GM20000 (cell line): ENCODE data around the gene RAB7A.

Experiments
- DNase-seq: peaks from one replicate; pipeline ENCODE4 v3.0.0; 2012; ENCODE audit warnings: low spot score
- TF ChIP-seq, protein P1 (sequence below): IDR thresholded peaks from 2 replicates; pipeline ENCODE4 v1.5.1; 2012; ENCODE audit warnings: mild to moderate bottlenecking, control low read depth; ENCODE audit errors: extremely low read depth, missing control alignments

Gene RAB7A

DNA sequence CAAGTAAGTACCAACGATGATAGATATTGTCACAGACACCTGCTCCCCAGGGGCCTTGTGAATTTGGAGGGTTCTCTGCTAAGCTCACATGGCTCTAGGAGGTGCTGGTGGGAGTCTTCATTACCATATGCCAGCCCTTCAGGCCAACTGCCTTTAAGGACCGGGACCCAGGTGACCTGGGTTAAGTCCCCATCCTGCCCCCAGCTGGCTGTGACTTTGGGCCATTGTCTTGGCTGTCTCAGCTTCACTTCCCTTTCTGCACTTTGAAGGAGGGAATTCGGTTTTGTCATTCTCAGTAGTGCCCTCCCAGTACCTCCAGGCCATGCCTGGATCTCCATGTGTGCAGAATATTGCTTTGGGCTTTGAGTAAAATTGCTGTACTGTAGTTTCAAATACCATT is 80.6 kb downstream of the RAB7A start:
- DNase-seq = no peak
- TF ChIP-seq, protein P1, sequence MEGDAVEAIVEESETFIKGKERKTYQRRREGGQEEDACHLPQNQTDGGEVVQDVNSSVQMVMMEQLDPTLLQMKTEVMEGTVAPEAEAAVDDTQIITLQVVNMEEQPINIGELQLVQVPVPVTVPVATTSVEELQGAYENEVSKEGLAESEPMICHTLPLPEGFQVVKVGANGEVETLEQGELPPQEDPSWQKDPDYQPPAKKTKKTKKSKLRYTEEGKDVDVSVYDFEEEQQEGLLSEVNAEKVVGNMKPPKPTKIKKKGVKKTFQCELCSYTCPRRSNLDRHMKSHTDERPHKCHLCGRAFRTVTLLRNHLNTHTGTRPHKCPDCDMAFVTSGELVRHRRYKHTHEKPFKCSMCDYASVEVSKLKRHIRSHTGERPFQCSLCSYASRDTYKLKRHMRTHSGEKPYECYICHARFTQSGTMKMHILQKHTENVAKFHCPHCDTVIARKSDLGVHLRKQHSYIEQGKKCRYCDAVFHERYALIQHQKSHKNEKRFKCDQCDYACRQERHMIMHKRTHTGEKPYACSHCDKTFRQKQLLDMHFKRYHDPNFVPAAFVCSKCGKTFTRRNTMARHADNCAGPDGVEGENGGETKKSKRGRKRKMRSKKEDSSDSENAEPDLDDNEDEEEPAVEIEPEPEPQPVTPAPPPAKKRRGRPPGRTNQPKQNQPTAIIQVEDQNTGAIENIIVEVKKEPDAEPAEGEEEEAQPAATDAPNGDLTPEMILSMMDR = no peak

DNA sequence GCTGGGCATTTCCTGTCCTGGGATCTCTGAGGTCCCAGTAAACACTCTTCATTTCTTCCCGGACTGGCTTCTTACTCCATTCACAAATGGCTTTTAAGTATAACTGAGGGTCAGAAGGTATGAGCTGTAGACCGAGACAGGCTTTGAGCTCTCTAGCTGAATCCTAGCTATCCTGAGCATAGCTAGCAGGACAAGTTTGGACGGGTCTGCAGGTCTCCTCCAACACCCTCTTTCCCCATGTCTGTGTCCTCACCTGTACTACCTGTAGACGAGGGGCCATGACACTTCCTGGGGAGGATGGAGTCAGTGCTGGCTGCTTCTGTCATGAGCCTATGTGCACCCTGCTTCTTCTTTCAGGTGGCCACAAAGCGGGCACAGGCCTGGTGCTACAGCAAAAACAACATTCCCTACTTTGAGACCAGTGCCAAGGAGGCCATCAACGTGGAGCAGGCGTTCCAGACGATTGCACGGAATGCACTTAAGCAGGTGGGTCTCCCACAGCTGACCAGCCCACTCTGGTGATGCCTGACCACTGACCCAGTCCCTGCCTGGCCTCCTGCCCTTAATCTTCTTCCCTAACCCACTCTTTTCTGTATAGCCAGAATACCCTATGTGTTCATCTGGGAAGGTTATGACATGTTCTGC is 81.3 kb downstream of the RAB7A start:
- TF ChIP-seq, protein P1 = no peak
- DNase-seq = no peak

DNA sequence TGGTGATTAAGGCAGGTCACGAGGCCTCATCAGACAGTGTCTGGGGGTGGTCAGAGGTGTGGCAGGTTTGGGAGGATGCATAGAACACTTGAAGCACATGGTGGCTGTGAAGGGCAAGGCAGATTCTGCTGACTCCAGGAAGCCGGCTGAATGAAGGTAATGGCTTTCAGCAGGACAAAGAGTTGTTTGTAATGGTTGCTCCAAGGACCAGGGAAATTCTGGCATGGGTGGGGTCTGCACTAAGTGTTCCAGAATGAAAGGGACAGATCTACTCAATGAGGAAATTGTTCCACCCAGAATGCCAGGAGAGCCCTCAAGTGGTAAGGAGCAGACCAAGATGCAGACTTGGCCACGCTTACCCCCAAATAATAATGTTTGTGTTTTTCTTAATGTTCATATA is 82.7 kb downstream of the RAB7A start:
- no peak for DNase-seq
- TF ChIP-seq, protein P1 = no peak

DNA sequence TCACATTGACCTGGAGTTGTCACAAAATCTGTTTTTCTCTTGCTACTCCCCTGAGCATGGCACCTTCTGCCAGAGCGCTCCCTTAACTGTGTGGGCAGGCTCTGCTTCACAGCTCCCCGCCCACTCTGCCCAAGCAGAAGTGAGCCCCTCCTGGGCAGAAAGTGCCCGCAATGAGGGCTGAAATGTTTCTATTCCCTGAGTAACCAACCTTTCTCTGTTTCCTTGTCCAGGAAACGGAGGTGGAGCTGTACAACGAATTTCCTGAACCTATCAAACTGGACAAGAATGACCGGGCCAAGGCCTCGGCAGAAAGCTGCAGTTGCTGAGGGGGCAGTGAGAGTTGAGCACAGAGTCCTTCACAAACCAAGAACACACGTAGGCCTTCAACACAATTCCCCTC is 87.1 kb downstream of the RAB7A start:
- TF ChIP-seq, protein P1 = no peak
- DNase-seq = no peak

DNA sequence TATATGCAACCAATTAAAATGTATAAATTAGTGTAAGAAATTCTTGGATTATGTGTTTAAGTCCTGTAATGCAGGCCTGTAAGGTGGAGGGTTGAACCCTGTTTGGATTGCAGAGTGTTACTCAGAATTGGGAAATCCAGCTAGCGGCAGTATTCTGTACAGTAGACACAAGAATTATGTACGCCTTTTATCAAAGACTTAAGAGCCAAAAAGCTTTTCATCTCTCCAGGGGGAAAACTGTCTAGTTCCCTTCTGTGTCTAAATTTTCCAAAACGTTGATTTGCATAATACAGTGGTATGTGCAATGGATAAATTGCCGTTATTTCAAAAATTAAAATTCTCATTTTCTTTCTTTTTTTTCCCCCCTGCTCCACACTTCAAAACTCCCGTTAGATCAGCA is 88.1 kb downstream of the RAB7A start:
- no peak for DNase-seq
- TF ChIP-seq, protein P1 = no peak

DNA sequence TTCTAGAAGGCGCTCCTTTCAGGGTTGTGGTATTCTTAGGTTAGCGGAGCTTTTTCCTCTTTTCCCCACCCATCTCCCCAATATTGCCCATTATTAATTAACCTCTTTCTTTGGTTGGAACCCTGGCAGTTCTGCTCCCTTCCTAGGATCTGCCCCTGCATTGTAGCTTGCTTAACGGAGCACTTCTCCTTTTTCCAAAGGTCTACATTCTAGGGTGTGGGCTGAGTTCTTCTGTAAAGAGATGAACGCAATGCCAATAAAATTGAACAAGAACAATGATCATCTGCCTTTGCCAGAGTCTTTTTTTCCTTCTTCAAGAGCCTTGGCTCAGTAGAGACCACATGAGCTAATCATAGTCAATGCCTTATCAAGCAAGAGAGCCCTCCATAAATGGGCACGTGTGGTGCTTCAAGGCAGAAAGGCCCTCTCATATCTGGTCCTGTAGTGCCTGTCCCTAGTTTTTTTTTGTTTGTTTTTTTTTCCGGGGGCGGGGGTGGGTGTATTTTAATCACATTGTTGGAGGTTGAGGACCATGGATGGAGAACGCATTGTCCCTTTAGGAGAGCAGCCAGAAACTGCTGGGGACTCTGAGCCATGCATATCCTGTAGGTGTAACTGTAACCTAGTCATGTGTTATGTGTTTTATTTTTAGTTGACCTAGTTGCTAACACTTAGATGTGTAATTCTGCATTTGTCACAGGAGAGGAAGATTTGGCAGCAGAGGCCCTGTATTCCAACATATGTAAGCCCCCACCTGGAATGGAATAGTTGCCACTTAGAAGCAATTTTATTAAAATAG is 88.7 kb downstream of the RAB7A start:
- TF ChIP-seq, protein P1 = no peak
- no peak for DNase-seq

DNA sequence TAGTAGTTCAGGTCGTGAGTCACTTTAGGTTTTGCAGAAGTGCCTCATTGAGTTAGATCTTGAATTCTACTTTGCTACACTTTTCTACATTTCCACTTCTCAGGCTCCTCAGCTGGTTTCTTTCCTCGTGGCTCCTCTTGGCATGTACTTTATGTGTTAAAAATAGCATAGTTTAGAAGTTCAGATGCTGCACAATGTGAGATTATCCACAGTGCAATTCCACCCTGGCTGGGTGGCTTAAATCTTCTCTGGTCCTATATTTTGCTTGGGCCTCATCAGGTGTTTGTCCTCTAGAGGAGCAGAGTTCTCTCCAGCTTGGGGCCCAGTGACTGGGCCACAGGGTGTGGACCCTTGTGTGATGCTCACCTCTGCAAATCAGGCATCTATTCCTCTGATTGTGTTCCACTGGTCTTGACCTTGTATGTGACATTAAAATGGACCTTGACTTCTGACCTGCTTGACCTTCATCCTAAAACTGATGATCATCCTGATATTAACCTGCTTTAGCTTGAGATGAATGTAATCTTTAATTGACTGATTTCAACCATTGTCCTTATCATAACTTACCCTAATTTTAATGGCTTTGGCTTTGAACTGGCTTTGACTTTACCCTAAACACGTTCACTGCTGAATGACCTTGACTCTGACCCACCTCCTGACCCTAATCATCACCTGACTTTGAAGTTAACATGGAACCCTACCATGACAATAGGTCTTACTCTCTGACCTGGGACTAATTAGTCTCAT is 89.5 kb downstream of the RAB7A start:
- TF ChIP-seq, protein P1 = no peak
- no peak for DNase-seq
